Measurements from ENCODE around the gene TLE1.

Gene TLE1

DNA sequence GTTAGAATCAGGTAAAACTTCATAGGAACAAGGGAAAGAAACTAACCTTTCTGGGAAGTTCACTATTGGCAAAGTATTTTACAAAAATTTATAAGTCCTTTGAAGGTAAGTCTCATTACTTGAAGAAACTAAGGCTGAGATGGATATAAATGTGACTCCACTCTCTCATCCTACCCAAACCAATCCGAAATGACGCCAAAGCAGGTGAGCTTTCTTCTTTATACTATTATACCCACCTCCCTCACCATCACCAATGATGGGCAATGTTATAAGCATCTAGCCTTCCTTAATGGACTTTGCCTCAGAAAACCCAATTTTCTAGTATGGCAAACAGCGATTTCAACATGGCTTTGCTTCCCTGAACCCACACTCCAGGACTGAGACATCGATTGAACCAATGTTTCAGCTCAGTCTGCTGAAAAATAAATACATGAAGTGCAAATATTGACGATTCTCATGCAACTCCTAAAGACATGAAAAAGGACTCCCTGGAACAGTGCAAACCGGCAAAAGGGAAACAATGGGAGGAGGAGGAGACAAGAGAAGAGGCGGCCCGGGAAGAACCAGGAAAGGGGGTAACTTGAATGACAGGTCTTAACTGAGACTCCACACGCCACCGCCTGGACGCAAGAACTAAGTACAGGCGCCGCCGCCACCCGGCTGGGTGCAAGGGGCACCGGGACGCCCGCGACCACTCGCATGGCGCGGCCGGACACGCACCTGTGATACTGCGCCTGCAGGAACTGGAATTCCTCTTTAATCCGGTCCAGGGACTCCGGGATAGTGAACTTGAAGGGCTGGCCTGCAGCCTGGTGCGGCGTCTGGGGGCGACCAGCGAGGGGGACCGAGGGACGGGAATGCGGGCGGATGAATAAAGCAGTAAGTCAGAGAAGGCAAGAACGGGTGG lies 2.5 kb downstream of the TLE1 start:
- no peak for DNase-seq (ENCODE audit: low read depth)

DNA sequence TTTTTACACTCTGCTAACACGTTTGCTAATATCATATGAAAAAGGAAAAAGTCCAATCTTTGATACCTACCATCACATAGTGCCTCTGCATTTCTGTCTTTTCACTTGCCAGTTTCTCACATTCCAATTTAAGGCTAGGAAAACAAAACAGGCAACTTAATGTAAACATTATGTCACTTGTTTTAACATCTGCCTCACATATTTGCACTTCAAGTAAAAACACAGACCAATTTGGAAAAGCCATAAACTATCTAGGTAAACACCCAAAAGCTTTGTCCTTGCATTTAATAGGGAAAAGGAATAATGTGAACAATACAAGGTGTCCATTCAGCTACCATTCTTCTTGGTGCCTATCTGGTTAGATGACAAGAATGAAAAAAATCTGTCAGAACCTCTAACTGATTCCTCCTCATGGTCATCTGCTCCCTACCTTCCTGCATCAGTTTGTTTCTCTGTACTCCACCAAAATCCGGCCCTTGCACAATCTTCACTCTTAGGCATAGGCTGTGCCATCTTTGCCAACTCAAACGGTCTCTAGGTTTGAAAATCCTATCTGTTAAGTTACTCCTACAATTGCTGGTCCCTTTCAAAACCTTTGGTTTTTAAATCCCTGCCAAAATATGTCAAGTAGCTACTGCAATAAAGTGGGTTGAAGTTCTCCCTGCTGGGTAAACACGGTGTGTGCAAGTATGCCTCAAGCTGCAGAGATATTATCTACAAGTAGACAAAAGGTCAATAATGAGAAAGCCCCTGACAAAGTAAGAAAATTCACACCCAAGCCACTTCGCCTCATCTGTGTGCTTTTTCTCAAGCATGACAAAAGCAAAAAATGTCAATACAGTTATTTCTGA lies 3.4 kb downstream of the TLE1 start:
- DNase-seq (ENCODE audit: low read depth): no peak

- no peak for DNase-seq (ENCODE audit: low read depth)
Measured at GRCh38 chr9:81684635-81685034, 4.7 kb downstream of the TLE1 start.

- no peak for DNase-seq (ENCODE audit: low read depth)
Measured at GRCh38 chr9:81683704-81684103, 5.6 kb downstream of the TLE1 start.

GRCh38 chr9:81683238-81683637 lies 6.1 kb downstream of the TLE1 start:
- DNase-seq (ENCODE audit: low read depth): no peak

- DNase-seq (ENCODE audit: low read depth): no peak
Measured at GRCh38 chr9:81682797-81683196, 6.5 kb downstream of the TLE1 start.

- no peak for DNase-seq (ENCODE audit: low read depth)
Measured at GRCh38 chr9:81682177-81682576, 7.2 kb downstream of the TLE1 start.

- DNase-seq (ENCODE audit: low read depth): no peak
Measured at GRCh38 chr9:81680506-81680905, 8.8 kb downstream of the TLE1 start.

GRCh38 chr9:81680006-81680405 lies 9.3 kb downstream of the TLE1 start:
- DNase-seq (ENCODE audit: low read depth): no peak

- no peak for DNase-seq (ENCODE audit: low read depth)
Measured at GRCh38 chr9:81678088-81678487, 11.3 kb downstream of the TLE1 start.

GRCh38 chr9:81676395-81676794 lies 13.0 kb downstream of the TLE1 start:
- DNase-seq (ENCODE audit: low read depth): no peak

- no peak for DNase-seq (ENCODE audit: low read depth)
Measured at GRCh38 chr9:81673310-81673709, 16.0 kb downstream of the TLE1 start.

DNA sequence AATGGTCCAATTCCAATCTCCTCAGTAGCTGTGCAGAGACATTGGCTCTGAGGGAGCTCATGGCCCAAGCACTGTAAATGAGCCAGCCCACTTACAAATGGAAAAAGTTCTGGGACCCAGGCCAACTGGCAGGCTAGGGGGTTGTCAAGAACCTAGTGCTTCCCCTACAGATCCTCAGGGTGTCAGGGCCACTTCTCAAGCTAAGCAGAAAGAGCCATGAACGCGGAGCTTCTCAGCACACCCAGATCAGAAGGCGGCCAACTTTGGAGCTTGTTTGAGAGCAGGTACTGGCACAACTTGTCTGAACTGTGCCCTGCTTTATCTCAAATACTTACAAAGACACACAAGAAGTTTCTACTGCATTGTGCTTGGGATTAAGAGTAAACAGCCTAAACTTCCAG lies 17.5 kb downstream of the TLE1 start:
- no peak for DNase-seq (ENCODE audit: low read depth)

DNA sequence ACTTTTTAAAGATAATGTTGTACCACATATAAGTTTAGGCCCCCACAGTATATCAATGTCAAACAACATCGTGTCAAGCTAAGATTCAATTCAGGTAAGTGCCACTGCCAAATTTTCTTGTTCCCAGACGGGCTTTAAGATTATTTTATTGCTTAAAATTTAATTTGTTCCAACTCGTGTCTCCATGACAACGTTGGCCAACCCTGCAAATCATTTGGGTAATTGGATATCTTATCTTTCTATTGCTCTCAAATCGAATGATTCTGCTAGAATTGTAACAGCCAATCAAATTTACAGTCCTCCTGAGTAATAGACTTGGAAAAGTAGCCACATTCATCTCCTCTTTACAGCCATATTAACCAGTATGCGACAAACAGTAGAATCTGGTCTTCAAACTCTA lies 19.5 kb downstream of the TLE1 start:
- no peak for DNase-seq (ENCODE audit: low read depth)

DNA sequence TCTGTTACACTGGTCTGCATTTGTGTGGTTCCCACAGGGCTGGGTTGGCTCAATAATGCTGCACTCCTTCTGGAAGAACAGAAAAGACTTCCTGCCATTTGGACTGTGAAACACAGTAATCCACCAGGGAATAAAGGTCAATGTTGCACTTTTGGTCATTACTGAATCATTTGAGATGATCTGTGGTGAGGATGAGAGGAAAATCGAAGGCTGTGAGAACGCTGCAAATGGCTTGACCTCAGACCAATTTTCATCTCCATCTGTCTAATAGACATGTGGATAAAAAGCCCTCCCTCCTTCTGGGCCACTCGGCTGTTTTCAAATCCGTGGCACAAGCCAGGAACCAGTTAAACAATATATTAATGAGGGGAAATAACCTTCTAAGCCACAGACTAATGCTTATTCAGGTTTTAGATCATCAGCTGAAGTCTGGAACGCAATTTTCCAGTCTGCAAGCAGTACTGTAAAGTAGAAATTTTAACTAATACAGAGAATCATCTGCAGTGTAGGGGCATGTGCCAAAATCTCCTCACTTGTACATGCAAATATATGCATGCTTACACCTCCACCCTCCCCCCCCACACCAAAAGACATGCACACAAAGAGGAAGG lies 20.2 kb downstream of the TLE1 start:
- DNase-seq (ENCODE audit: low read depth): no peak

DNA sequence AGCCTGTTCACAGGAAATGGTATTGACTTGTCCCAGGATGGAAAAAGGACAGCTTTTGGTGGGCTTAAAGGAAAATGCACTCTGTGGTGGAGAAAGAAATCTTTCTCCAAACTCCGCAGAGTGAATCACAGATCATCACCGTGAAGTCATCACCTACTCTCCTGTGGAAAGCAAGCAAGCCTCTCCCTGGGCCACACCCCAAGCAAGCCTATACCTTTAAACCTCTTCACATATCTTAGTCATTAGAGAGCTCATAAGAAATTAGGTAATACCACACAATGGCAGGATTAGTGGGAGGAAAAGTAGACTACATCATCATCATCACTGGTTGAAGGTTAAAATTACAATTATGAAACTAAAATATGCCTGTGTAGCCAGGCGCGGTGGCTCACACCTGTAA lies 23.2 kb downstream of the TLE1 start:
- no peak for DNase-seq (ENCODE audit: low read depth)

DNA sequence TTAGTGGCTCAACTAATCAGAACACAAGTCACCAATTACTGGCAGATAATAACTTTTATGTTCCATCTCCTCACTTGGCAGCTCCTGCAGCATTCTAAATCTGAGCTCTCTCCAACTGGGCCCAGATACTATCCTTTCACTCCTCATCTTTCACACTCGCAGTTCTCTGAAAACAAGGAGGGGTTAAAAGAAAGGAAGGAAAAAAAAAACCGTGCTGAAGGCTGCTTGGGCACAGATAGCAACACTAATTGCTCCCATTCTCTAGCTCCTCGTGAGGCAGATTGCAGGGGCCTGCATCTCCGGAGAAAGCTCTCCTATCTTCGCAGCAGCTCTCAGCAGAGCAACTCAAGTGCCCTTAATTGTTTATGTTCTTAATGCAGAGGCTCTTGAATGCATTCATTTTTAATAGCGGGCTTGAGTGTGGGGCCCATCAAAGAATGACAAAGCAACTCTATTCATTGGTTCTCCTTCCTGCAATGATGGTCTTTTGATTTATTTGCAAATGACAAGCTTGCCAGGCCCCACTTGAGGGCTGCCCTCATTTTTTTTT lies 23.9 kb downstream of the TLE1 start:
- DNase-seq (ENCODE audit: low read depth): no peak

DNA sequence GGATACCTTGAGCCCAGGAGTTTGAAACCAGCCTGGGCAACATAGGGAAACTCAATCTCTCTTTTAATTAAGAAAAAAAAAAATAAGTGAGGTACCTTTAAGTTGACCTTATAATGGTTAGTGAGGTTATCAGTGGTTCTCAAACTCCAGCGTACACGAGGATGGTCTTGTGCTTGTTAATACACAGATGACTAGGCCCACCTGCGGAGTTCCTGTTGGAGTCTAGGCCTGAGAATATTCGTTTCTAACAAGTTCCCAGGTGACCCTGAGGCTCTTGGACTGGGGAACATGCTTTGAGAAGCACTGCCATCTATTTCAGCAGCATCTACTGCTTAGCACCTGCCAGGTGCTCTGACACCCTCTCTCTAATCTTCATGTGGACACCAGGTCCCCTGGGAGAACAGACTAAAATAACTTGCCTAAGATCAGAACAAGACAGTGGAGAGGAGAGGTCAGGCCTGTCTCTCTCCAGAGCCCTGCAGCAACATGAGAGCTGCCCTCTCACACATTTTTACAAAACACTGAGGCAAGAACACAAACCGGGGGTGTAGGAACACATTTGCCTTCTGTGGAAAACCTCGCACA lies 24.6 kb downstream of the TLE1 start:
- DNase-seq (ENCODE audit: low read depth): no peak

- DNase-seq (ENCODE audit: low read depth): no peak
Measured at GRCh38 chr9:81661339-81661738, 28.0 kb downstream of the TLE1 start.

DNA sequence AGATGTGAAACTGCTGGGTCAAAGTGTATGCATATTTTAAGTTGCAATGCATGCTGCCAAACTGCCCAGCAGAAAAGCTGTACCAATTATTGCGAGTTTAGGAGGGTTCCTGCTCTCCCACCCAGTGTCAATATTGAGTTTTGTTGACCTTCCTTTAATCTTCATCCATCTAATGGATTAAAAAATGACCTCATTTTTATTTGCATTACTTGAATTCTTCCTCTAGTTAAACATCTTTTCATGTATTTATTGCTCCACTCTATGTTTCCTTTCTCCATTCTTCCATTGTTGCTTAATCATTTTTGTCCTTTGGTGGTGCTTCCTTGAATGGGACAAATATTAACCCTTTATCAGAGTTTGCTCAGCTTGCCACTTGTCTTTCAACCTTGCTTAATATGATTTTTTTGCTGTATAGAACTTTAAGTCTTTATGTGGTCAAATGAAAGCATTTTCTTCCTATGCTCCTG lies 32.4 kb downstream of the TLE1 start:
- no peak for DNase-seq (ENCODE audit: low read depth)

- no peak for DNase-seq (ENCODE audit: low read depth)
Measured at GRCh38 chr9:81656004-81656403, 33.3 kb downstream of the TLE1 start.

GRCh38 chr9:81653240-81653639 lies 36.1 kb downstream of the TLE1 start:
- no peak for DNase-seq (ENCODE audit: low read depth)

Data from stimulated activated CD8-positive, alpha-beta memory T cell treated with anti-CD3 and anti-CD28 coated beads, Interleukin-7, amount 100 ng/mL, for 24 hours (primary cell).